ENCODE data around the gene RBM34.

GRCh38 chr1:235093013-235093695, 67.9 kb downstream of the RBM34 start:
- peak in 1 of 2 donors; percentile 47 for TF ChIP-seq CTCF (conservative IDR thresholded peaks at IDR 0.05 in 1 of 2, IDR thresholded peaks at IDR 0.05 in 1 of 2; ENCODE audit: low read depth in 1 of 2, low read length in 2 of 2)
- no peak for TF ChIP-seq EZH2 (IDR thresholded peaks at IDR 0.05; ENCODE audit: low read length, missing control alignments)
